Natural killer cell (primary cell): Measurements from ENCODE around the gene MED7. TPM values are rescaled to one million over a fixed set of nuclear protein-coding genes. Genes with fewer than 3 reads are reported as not detected.

Experiments
- ATAC-seq, 3 donors: fragments of 150-1000 bp in 2 of 3; fragments of 200-7000 bp in 1 of 3; cut with Tn5 transposase; 1 replicate in 1 of 3; 2 replicates in 2 of 3; pipeline ENCODE4 v1.10.0; 2021; ENCODE audit warnings: mild to moderate bottlenecking in 2 of 3, moderate library complexity in 2 of 3
- DNase-seq, 2 donors: peaks; one replicate each; pipeline versions ENCODE4 v3.0.0 to v3.0.0-alpha.2; 2013 to 2021; ENCODE audit warnings: mixed read lengths in 1 of 2
- H3K27ac ChIP-seq: one replicate; pipeline ENCODE4 v1.5.1; 2013; ENCODE audit warnings: mild to moderate bottlenecking, low read length
- H3K27me3 ChIP-seq: one replicate; pipeline ENCODE4 v1.6.1; 2013; ENCODE audit warnings: low read length; ENCODE audit not compliant: control insufficient read depth, insufficient read depth
- H3K36me3 ChIP-seq: one replicate; pipeline ENCODE4 v1.6.1; 2013; ENCODE audit warnings: low read length; ENCODE audit not compliant: control insufficient read depth, insufficient read depth
- H3K4me1 ChIP-seq: one replicate; pipeline ENCODE4 v1.6.1; 2013; ENCODE audit warnings: low read length; ENCODE audit not compliant: control insufficient read depth, insufficient read depth
- H3K4me3 ChIP-seq: one replicate; pipeline ENCODE4 v1.5.1; 2013; ENCODE audit warnings: low read length
- H3K9me3 ChIP-seq: one replicate; pipeline ENCODE4 v1.6.1; 2013; ENCODE audit warnings: low read length; ENCODE audit not compliant: control insufficient read depth, insufficient read depth
- H3K27ac Mint-ChIP-seq, 2 donors: one replicate each; pipeline ENCODE4 v1.8.0; 2022; ENCODE audit warnings: mild to moderate bottlenecking in 2 of 2, mixed read lengths in 2 of 2, moderate library complexity in 1 of 2
- H3K27me3 Mint-ChIP-seq, 2 donors: one replicate each; pipeline ENCODE4 v1.8.0; 2022; ENCODE audit warnings: low read depth in 2 of 2, mixed read lengths in 2 of 2
- H3K36me3 Mint-ChIP-seq: one replicate; pipeline ENCODE4 v1.8.0; 2022; ENCODE audit warnings: mixed read lengths
- H3K4me1 Mint-ChIP-seq, 2 donors: one replicate each; pipeline ENCODE4 v1.8.0; 2022; ENCODE audit warnings: mixed read lengths in 2 of 2
- H3K4me3 Mint-ChIP-seq: one replicate; pipeline ENCODE4 v1.8.0; 2022; ENCODE audit warnings: mild to moderate bottlenecking, moderate library complexity, mixed read lengths
- H3K9me3 Mint-ChIP-seq, 2 donors: one replicate each; pipeline ENCODE4 v1.8.0; 2022; ENCODE audit warnings: mixed read lengths in 2 of 2
- WGBS: methylation state at CpG from one replicate; pipeline ENCODE4 v1.1.7; 2013; ENCODE audit warnings: missing lambda C conversion rate; ENCODE audit not compliant: insufficient coverage; 5-methylcytosine and 5-hydroxymethylcytosine counted together
- intact Hi-C: fragments of 100-400 bp; cut with micrococcal nuclease; formaldehyde crosslinking; loops from one replicate; pipeline ENCODE4 v1.14.2; 2022
- total RNA-seq, 4 donors: library from RNA; stranded (reverse); fragments of 120-200 nt in 1 of 4; gene quantifications; one replicate each; pipeline versions ENCODE4 v1.2.3 to v1.2.4, GENCODE V29; 2013 to 2022
- TF ChIP-seq, protein P1 (sequence below): fragments of 200-600 bp; IDR thresholded peaks from one replicate; pipeline ENCODE4 v1.8.0; 2022; ENCODE audit warnings: antibody characterized with exemption

The MED7 gene
- total RNA-seq, 3 donors from 2014 or later (not counting 1 experiment from before 2014, with no cell fraction given), result 9.6 to 13.3 (median 12.4) TPM

DNA sequence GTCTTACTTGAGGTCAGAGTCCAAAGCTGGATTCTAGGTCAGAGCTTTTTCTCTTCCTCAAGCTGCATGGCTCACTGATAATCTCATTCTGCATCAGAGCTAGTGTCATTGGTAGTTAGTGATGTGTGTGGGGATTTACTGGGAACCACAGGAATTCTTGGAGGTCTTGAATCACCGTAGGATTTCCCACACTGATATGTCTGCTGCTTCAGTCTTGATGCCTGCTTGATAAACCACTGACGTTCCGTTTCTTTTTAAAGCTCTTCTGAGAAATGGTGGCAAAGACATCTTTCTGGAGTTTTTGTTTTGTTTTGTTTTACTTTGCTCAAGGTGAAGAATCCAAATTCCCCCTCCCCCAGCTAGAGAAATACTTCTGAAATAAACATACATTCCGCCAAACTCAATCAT lies 24.6 kb upstream of the MED7 start:
- Histone ChIP-seq H3K4me3 (no peak overlapping the region), H3K9me3 (no peaks in the 10 kb centered on the region), H3K36me3 (no peaks in the 10 kb centered on the region), H3K4me1 (peaks cover 1% of the 10 kb centered on the region), H3K27me3 (no peaks in the 10 kb centered on the region), H3K27ac (peak overlapping the region; percentile 1)
- intact Hi-C loops, result no loop called here
- DNase-seq, result no peak
- peaks cover 17 to 22% of the 10 kb centered on the region in 2 donors for H3K4me1 Mint-ChIP-seq
- no peak overlapping the region for H3K27ac Mint-ChIP-seq
- no peaks in the 10 kb centered on the region for H3K36me3 Mint-ChIP-seq
- peak overlapping the region; percentile 31 for H3K4me3 Mint-ChIP-seq
- no peak for ATAC-seq
- H3K9me3 Mint-ChIP-seq, result no peaks in the 10 kb centered on the region
- H3K27me3 Mint-ChIP-seq, result peaks cover 0 to 4% of the 10 kb centered on the region in 2 donors
- 50% methylated on average over 4 of the region's 4 CpGs for WGBS
- TF ChIP-seq, protein P1, sequence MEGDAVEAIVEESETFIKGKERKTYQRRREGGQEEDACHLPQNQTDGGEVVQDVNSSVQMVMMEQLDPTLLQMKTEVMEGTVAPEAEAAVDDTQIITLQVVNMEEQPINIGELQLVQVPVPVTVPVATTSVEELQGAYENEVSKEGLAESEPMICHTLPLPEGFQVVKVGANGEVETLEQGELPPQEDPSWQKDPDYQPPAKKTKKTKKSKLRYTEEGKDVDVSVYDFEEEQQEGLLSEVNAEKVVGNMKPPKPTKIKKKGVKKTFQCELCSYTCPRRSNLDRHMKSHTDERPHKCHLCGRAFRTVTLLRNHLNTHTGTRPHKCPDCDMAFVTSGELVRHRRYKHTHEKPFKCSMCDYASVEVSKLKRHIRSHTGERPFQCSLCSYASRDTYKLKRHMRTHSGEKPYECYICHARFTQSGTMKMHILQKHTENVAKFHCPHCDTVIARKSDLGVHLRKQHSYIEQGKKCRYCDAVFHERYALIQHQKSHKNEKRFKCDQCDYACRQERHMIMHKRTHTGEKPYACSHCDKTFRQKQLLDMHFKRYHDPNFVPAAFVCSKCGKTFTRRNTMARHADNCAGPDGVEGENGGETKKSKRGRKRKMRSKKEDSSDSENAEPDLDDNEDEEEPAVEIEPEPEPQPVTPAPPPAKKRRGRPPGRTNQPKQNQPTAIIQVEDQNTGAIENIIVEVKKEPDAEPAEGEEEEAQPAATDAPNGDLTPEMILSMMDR, result no peak

DNA sequence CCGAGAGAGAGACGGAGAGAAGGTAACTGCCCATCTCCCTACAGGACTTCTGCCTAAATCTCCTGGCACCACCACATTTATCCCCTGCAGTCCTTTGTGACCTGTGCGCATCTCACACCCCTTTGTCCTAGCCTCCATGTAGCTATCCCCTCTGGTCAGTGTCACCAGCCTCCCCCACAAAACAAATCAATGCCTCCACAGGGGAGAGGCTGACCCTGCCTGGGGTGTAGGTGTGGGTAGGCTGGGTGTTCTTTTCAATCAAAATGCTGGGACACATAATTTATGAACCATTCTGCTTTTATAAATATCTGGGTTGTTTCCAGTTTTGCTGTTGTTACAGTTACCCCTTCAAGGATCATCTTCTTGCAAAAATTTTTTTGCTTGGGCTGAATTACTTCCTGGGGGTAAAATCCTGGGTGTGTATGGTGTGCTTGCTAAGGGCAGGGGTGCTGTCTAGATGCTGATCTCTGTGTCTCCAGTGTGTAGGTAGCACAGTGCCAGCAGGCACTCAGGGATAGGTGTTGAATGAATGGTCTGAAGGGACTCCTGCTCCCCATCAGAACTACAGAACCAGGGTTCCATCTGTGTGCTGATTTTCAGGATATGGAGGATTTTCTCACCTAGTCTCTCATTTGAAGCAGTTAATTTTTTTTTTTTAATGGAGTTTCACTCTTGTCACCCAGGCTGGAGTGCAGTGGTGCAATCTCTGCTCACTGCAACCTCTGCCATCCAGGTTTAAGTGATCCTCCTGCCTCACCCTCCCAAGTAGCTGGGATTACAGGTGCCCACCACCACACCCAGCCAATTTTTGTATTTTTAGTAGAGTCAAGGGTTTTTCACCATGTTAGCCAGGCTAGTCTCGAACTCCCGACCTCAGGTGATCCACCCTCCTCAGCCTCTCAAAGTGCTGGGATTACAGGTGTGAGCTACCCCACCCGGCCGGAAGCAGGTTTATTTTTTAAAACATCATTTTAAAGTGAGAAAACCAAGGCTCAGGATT lies 23.8 kb upstream of the MED7 start, which contains the start of gene GARIN3:
TSS of gene GARIN3 (minus strand) at position 51 of the 1,000 bp plus-strand sequence. CDS start 96 bp downstream, outside the sequence.
- Mint-ChIP-seq H3K9me3 (no peaks in the 10 kb centered on the region), H3K27ac (no peak within 1 kb of the TSS), H3K4me1 (peaks cover 11 to 18% of the 10 kb centered on the region in 2 donors), H3K36me3 (no peaks in the 10 kb centered on the region), H3K4me3 (no peak within 1 kb of the TSS), H3K27me3 (peaks cover 0 to 4% of the 10 kb centered on the region in 2 donors)
- no peaks in the 10 kb centered on the region for H3K36me3 ChIP-seq
- no peaks in the 10 kb centered on the region for H3K27me3 ChIP-seq
- no peaks in the 10 kb centered on the region for H3K9me3 ChIP-seq
- TF ChIP-seq, protein P1, result no peak
- ATAC-seq (no peak), DNase-seq (no peak)
- no peak within 1 kb of the TSS for H3K4me3 ChIP-seq
- 82% methylated on average over 7 of the region's 7 CpGs for WGBS
- intact Hi-C loops, result no loop called here
- no peaks in the 10 kb centered on the region for H3K4me1 ChIP-seq
- no peak within 1 kb of the TSS for H3K27ac ChIP-seq

DNA sequence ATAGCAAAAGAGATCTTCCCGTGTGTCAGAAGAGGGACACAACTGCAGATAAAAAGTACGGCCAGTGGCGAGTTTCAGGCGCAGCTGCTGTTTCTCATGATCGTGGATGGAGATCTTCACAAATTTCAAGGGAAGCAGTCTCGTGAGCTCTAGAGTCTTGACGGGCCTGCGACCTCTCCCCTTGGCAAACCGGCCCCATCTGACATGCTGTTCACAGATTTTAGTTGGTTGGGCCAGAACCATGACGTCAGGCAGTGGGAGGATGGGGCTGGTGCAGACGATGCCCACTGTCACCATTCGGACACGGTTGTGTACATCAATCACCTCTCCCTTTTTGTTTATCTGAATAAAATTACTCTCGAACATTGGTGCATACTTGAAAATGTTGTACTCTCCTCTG lies 23.0 kb upstream of the MED7 start:
- intact Hi-C loops, result no loop called here
- Histone ChIP-seq H3K9me3 (no peaks in the 10 kb centered on the region), H3K27ac (no peak overlapping the region), H3K4me1 (no peaks in the 10 kb centered on the region), H3K4me3 (no peak overlapping the region), H3K27me3 (no peaks in the 10 kb centered on the region), H3K36me3 (no peaks in the 10 kb centered on the region)
- H3K36me3 Mint-ChIP-seq, result no peaks in the 10 kb centered on the region
- H3K9me3 Mint-ChIP-seq, result no peaks in the 10 kb centered on the region
- H3K27me3 Mint-ChIP-seq, result peaks cover 0 to 4% of the 10 kb centered on the region in 2 donors
- DNase-seq, result no peak
- TF ChIP-seq, protein P1, result no peak
- peaks cover 11 to 15% of the 10 kb centered on the region in 2 donors for H3K4me1 Mint-ChIP-seq
- WGBS, result over 99% methylated on average over 14 of the region's 14 CpGs
- ATAC-seq, result no peak
- H3K4me3 Mint-ChIP-seq, result no peak overlapping the region
- no peak overlapping the region for H3K27ac Mint-ChIP-seq
